Measurements from ENCODE around the gene ARSG. TPM values are rescaled to one million over a fixed set of nuclear protein-coding genes. Genes with fewer than 3 reads are reported as not detected.

The ARSG gene
- total and polyA plus RNA-seq, 2 donors (not counting 1 experiment from before 2014, with no cell fraction given), result 5.5 to 18.4 TPM

GRCh38 chr17:68322630-68323029, 31.3 kb downstream of the ARSG start:
- ChIA-PET CTCF (no interaction called here), POLR2A (no interaction called here)
- Histone ChIP-seq H3K27ac (ENCODE audit: low read length in 2 of 2) (no peak overlapping the region), H3K4me2 (replicated peaks; ENCODE audit: low read depth, low read length, poor library complexity, severe bottlenecking) (no peak overlapping the region), H3K36me3 (replicated peaks in 1 of 2; ENCODE audit: control extremely low read depth in 1 of 2, control insufficient read depth in 1 of 2, extremely low read depth in 1 of 2, insufficient read depth in 2 of 2, low read length in 1 of 2) (no peaks in the 10 kb centered on the region), H2AFZ (ENCODE audit: insufficient read depth, low read depth, low read length, poor library complexity, severe bottlenecking) (no peak overlapping the region), H3K9ac (ENCODE audit: low read length) (no peak overlapping the region), H3K9me3 (ENCODE audit: control extremely low read depth in 1 of 3, control insufficient read depth in 2 of 3, insufficient read depth in 1 of 3, low read length in 2 of 3) (no peaks in the 10 kb centered on the region), H3K4me3 (ENCODE audit: control extremely low read depth in 1 of 5, extremely low read depth in 1 of 5, insufficient read depth in 1 of 5, low read depth in 2 of 5, low read length in 4 of 5) (no peak overlapping the region), H3K27me3 (replicated peaks in 1 of 4; ENCODE audit: control extremely low read depth in 1 of 4, control insufficient read depth in 3 of 4, insufficient read depth in 4 of 4, low read length in 3 of 4) (peaks cover 0 to 4% (median 0%) of the 10 kb centered on the region in 4 experiments), H4K20me1 (ENCODE audit: control insufficient read depth, insufficient read depth, low read length, poor library complexity, severe bottlenecking) (no peaks in the 10 kb centered on the region), H3K4me1 (ENCODE audit: control insufficient read depth in 2 of 2, insufficient read depth in 2 of 2, low read length in 2 of 2) (peaks cover 17 to 18% of the 10 kb centered on the region in 2 donors), H3K79me2 (ENCODE audit: control insufficient read depth, insufficient read depth, low read length) (no peaks in the 10 kb centered on the region)
- Mint-ChIP-seq H3K4me1 (peaks cover 22% of the 10 kb centered on the region), H3K4me3 (no peak overlapping the region), H3K27me3 (peaks cover 12% of the 10 kb centered on the region), H3K27ac (no peak overlapping the region), H3K9me3 (ENCODE audit: insufficient read depth) (no peaks in the 10 kb centered on the region)
- WGBS (ENCODE audit: insufficient coverage), result 100% methylated on average over 2 of the region's 3 CpGs
- TF ChIP-seq CTCF (IDR thresholded peaks at IDR 0.05), result no peak
- no peak for TF ChIP-seq EZH2 (IDR thresholded peaks at IDR 0.05; ENCODE audit: borderline replicate concordance, insufficient read depth, low read depth, low read length, poor library complexity, severe bottlenecking)
- intact Hi-C loops (cut with micrococcal nuclease), result no loop called here
- ATAC-seq (ENCODE audit: low read depth), result no peak
- DNase-seq, result no peak

- no peak overlapping the region for H2AFZ ChIP-seq (ENCODE audit: insufficient read depth, low read depth, low read length, poor library complexity, severe bottlenecking)
- peaks cover 11% of the 10 kb centered on the region for H3K4me1 Mint-ChIP-seq
- H3K27ac ChIP-seq (ENCODE audit: low read length in 2 of 2), result no peak overlapping the region
- CTCF ChIA-PET, result no interaction called here
- 90% methylated on average over 8 of the region's 10 CpGs for WGBS (ENCODE audit: insufficient coverage)
- peaks cover 12% of the 10 kb centered on the region for H3K27me3 Mint-ChIP-seq
- no peaks in the 10 kb centered on the region for H3K36me3 ChIP-seq (replicated peaks in 1 of 2; ENCODE audit: control extremely low read depth in 1 of 2, control insufficient read depth in 1 of 2, extremely low read depth in 1 of 2, insufficient read depth in 2 of 2, low read length in 1 of 2)
- ATAC-seq (ENCODE audit: low read depth) (no peak), DNase-seq (no peak)
- intact Hi-C loops (cut with micrococcal nuclease), result no loop called here
- H3K27me3 ChIP-seq (replicated peaks in 1 of 4; ENCODE audit: control extremely low read depth in 1 of 4, control insufficient read depth in 3 of 4, insufficient read depth in 4 of 4, low read length in 3 of 4), result peaks cover 0 to 8% (median 0%) of the 10 kb centered on the region in 4 experiments
- no peak overlapping the region for H3K9ac ChIP-seq (ENCODE audit: low read length)
- H3K4me1 ChIP-seq (ENCODE audit: control insufficient read depth in 2 of 2, insufficient read depth in 2 of 2, low read length in 2 of 2), result peaks cover 11% of the 10 kb centered on the region in 2 donors
- H3K9me3 ChIP-seq (ENCODE audit: control extremely low read depth in 1 of 3, control insufficient read depth in 2 of 3, insufficient read depth in 1 of 3, low read length in 2 of 3), result peaks cover 0 to 3% (median 0%) of the 10 kb centered on the region in 3 donors
- H4K20me1 ChIP-seq (ENCODE audit: control insufficient read depth, insufficient read depth, low read length, poor library complexity, severe bottlenecking), result no peaks in the 10 kb centered on the region
- no peak for TF ChIP-seq CTCF (IDR thresholded peaks at IDR 0.05)
- no peak for TF ChIP-seq EZH2 (IDR thresholded peaks at IDR 0.05; ENCODE audit: borderline replicate concordance, insufficient read depth, low read depth, low read length, poor library complexity, severe bottlenecking)
- H3K4me3 ChIP-seq (ENCODE audit: control extremely low read depth in 1 of 5, extremely low read depth in 1 of 5, insufficient read depth in 1 of 5, low read depth in 2 of 5, low read length in 4 of 5), result no peak overlapping the region
- no peaks in the 10 kb centered on the region for H3K79me2 ChIP-seq (ENCODE audit: control insufficient read depth, insufficient read depth, low read length)
- POLR2A ChIA-PET, result no interaction called here
- no peak overlapping the region for H3K4me2 ChIP-seq (replicated peaks; ENCODE audit: low read depth, low read length, poor library complexity, severe bottlenecking)
- H3K9me3 Mint-ChIP-seq (ENCODE audit: insufficient read depth), result no peaks in the 10 kb centered on the region
- H3K4me3 Mint-ChIP-seq, result no peak overlapping the region
- no peak overlapping the region for H3K27ac Mint-ChIP-seq
These were observed 32.8 kb downstream of the ARSG start for GRCh38 chr17:68324114-68324513.

Measured in B cell (primary cell).